Lower lobe of right lung (tissue), 2 donors: Measurements from ENCODE around the gene NDUFB1. TPM values are rescaled to one million over a fixed set of nuclear protein-coding genes. Genes with fewer than 3 reads are reported as not detected.

ENCODE experiments used
- ATAC-seq, 2 donors: fragments of 200-7000 bp; cut with Tn5 transposase; one replicate each; pipeline ENCODE4 v1.9.1; 2020 to 2022; ENCODE audit warnings: mild to moderate bottlenecking in 2 of 2, moderate library complexity in 2 of 2
- DNase-seq: peaks from one replicate; pipeline ENCODE4 v3.0.0-alpha.2; 2020
- H3K27ac ChIP-seq: fragments of 200-600 bp; one replicate; pipeline ENCODE4 v1.8.0; 2022
- H3K27me3 ChIP-seq: fragments of 200-600 bp; one replicate; pipeline ENCODE4 v1.8.0; 2022; ENCODE audit warnings: low read depth
- H3K36me3 ChIP-seq: fragments of 200-600 bp; one replicate; pipeline ENCODE4 v1.8.0; 2022; ENCODE audit warnings: mild to moderate bottlenecking
- H3K4me1 ChIP-seq: fragments of 200-600 bp; one replicate; pipeline ENCODE4 v1.8.0; 2022
- H3K4me3 ChIP-seq: fragments of 200-600 bp; one replicate; pipeline ENCODE4 v1.8.0; 2022; ENCODE audit warnings: mild to moderate bottlenecking
- H3K9me3 ChIP-seq: fragments of 200-600 bp; one replicate; pipeline ENCODE4 v1.8.0; 2022
- intact Hi-C: fragments of 100-400 bp; cut with DNase I; formaldehyde crosslinking; loops from one replicate; pipeline ENCODE4 v1.11.0; 2022
- total RNA-seq: library from RNA; stranded (reverse); fragmentation: NEBNext Ultra II Directional; extraction: Animal tissue kit (Norgen Biotek cat#: 25700); gene quantifications from one replicate; pipeline ENCODE4 v1.2.1, GENCODE V29; 2021
- TF ChIP-seq, protein P1 (sequence below): fragments of 200-600 bp; IDR thresholded peaks from one replicate; pipeline ENCODE4 v1.8.0; 2022; ENCODE audit warnings: antibody characterized with exemption, mild to moderate bottlenecking
- donor health status: DM: no; HTN: yes; CAD: no; lungs with severe emphysema.

The NDUFB1 gene
- total RNA-seq, 1 donor from 2014 or later, result 124 TPM

DNA sequence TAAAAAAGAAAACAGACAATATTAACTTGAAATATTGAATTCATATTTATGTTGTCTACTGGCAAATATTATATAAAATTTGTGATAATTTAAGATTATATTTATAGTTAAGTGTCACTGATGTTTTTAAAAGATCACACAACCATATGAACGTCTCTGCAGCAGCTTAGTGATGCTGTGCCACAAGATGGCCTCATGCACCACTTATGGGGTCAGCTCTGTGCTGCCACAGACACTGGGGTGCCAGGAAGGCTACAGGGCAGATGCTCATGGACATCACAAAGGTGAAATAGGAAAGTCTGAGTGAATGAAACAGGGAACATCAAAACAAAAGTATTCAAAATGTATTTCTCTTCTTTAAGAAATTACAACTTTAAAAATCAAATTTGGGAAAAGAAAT is 28.2 kb downstream of the NDUFB1 start:
- Histone ChIP-seq H3K27me3 (no peaks in the 10 kb centered on the region), H3K36me3 (peaks cover 68% of the 10 kb centered on the region), H3K27ac (no peak overlapping the region), H3K4me3 (no peak overlapping the region), H3K4me1 (no peaks in the 10 kb centered on the region), H3K9me3 (no peaks in the 10 kb centered on the region)
- TF ChIP-seq, protein P1, sequence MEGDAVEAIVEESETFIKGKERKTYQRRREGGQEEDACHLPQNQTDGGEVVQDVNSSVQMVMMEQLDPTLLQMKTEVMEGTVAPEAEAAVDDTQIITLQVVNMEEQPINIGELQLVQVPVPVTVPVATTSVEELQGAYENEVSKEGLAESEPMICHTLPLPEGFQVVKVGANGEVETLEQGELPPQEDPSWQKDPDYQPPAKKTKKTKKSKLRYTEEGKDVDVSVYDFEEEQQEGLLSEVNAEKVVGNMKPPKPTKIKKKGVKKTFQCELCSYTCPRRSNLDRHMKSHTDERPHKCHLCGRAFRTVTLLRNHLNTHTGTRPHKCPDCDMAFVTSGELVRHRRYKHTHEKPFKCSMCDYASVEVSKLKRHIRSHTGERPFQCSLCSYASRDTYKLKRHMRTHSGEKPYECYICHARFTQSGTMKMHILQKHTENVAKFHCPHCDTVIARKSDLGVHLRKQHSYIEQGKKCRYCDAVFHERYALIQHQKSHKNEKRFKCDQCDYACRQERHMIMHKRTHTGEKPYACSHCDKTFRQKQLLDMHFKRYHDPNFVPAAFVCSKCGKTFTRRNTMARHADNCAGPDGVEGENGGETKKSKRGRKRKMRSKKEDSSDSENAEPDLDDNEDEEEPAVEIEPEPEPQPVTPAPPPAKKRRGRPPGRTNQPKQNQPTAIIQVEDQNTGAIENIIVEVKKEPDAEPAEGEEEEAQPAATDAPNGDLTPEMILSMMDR, result peak; percentile 19
- ATAC-seq (no peak), DNase-seq (no peak)
- intact Hi-C loops, result no loop called here

- H3K27me3 ChIP-seq, result no peaks in the 10 kb centered on the region
- H3K9me3 ChIP-seq, result no peaks in the 10 kb centered on the region
- no peaks in the 10 kb centered on the region for H3K4me1 ChIP-seq
- TF ChIP-seq, protein P1, result no peak
- H3K27ac ChIP-seq, result no peak overlapping the region
- H3K36me3 ChIP-seq, result peaks cover 80% of the 10 kb centered on the region
- intact Hi-C loops, result no loop called here
- ATAC-seq (no peak), DNase-seq (no peak)
- H3K4me3 ChIP-seq, result no peak overlapping the region
These were observed 33.0 kb downstream of the NDUFB1 start for GRCh38 chr14:92088494-92088893.

- Histone ChIP-seq H3K27ac (no peak overlapping the region), H3K4me3 (no peak overlapping the region), H3K4me1 (no peaks in the 10 kb centered on the region), H3K9me3 (no peaks in the 10 kb centered on the region), H3K36me3 (peaks cover 88% of the 10 kb centered on the region), H3K27me3 (no peaks in the 10 kb centered on the region)
- TF ChIP-seq, protein P1, result no peak
- intact Hi-C loops, result no loop called here
- no peak for DNase-seq
- peak in 1 of 2 donors; percentile 43 for ATAC-seq
These were observed 47.0 kb downstream of the NDUFB1 start for GRCh38 chr14:92074555-92074954.

Other genes with a start within 250 kb of the NDUFB1 start
- gene FBLN5, start 174.0 kb downstream of the NDUFB1 start, total RNA-seq, result 130 TPM
- 62.6 TPM for gene TRIP11, start 81.6 kb downstream of the NDUFB1 start, total RNA-seq
- 47.9 TPM for gene ATXN3, start 15.1 kb downstream of the NDUFB1 start, total RNA-seq
- 65.4 TPM for gene CPSF2, start 263 bp upstream of the NDUFB1 start, total RNA-seq
- gene SLC24A4, start 201.5 kb upstream of the NDUFB1 start, total RNA-seq, result 3.5 TPM